GM18520 (cell line): ENCODE data around the gene ZCCHC3.
A peak's percentile ranks its signal among the peaks of the same experiment; 100 is the strongest.
"Not testable (repeated sequence)": the region's sequence is repeated elsewhere in the genome, so short reads cannot be mapped to it uniquely, and the experiment has no call there.

Source experiments
- ATAC-seq: cut with Tn5 transposase; IDR thresholded peaks from one replicate; pipeline ENCODE4 v1.9.1; 2021; ENCODE audit not compliant: unreplicated experiment

ZCCHC3 gene, protein sequence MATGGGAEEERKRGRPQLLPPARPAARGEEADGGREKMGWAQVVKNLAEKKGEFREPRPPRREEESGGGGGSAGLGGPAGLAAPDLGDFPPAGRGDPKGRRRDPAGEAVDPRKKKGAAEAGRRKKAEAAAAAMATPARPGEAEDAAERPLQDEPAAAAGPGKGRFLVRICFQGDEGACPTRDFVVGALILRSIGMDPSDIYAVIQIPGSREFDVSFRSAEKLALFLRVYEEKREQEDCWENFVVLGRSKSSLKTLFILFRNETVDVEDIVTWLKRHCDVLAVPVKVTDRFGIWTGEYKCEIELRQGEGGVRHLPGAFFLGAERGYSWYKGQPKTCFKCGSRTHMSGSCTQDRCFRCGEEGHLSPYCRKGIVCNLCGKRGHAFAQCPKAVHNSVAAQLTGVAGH

DNA sequence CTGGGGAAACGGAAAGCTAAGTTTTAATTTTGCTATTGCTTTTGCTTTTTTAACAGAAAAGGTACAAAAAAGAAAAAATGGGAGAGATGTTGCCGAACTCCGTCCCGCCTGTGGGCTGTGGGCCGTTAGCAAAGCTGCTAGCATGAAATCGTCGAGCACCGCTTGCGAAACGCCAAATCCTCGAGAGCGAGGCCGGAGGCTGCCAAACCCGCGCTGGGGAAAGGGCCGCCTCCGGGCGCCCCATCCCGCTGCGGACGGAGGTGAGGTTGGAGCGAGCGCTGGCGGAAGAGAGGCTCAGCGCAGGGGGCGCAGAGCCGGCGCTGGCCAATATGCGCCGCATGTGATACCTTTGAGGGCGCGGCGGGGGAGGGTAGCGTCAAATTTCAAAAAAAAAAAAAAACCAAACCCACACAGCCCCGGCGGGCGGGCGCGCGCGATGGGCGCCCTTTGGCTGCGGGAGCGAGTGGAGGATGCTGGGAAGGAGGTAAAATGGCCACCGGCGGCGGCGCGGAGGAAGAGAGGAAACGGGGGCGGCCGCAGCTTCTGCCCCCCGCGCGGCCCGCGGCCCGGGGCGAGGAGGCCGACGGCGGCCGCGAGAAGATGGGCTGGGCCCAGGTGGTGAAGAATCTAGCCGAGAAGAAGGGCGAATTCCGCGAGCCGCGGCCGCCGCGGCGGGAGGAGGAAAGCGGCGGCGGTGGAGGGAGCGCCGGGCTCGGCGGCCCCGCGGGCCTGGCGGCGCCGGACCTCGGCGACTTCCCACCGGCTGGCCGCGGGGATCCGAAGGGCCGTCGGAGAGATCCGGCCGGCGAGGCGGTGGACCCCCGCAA, at the start of gene ZCCHC3:
ZCCHC3 (plus strand) TSS at position 473 of the 827 bp plus-strand sequence; CDS start at position 490, 17 bp downstream.
- peak; percentile 66 for ATAC-seq

- ATAC-seq: no peak
Measured at GRCh38 chr20:251354-251753, 46.0 kb upstream of the ZCCHC3 start.

- ATAC-seq: no peak
Measured at GRCh38 chr20:252801-253200, 44.6 kb upstream of the ZCCHC3 start.

GRCh38 chr20:253447-253846, 43.9 kb upstream of the ZCCHC3 start:
- ATAC-seq: not testable (repeated sequence)

DNA sequence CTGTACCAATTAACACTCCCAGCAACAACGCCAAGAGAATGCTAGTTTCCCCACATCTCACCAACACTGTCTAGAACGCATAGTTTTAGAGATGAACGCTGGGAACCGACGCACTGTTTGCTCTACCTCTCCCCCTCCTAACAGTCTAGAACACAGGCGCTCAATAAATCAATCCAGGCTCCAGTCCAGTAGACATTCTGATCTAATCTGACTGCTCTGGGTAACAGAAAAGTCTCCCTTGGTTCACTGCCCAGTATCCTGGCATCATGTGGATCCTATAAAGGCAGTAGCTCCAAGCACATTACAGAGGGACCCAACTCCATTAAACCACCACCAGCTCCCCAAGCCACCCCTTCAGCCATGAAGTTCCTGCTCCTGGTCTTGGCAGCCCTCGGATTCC, 40.0 kb upstream of the ZCCHC3 start, which contains the start of gene DEFB132:
DEFB132 (plus strand) TSS at position 306 of the 400 bp plus-strand sequence; CDS start at position 361, 55 bp downstream.
- ATAC-seq: no peak

GRCh38 chr20:258269-258858, 39.0 kb upstream of the ZCCHC3 start:
- no peak for ATAC-seq

- no peak for ATAC-seq
Measured at GRCh38 chr20:258963-259362, 38.4 kb upstream of the ZCCHC3 start.

DNA sequence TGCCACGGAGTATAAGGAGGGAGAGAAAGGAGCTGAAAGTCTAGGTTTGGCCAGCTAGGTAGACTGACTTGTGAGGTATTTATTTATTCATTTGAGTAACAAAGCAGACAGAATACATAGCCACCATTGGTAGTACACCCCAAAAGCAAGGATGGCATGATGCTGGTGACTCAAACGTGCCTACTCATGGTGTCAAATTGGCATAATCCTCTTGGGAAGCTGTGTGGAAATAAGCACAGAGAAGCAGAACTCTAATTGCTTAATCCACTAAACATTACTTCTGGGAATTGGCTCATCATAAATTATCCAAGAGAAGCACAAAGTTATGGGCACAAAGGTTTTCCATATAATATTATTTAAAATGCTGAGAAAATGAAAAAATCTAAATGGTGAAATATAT, 37.4 kb upstream of the ZCCHC3 start:
- ATAC-seq: no peak

- no peak for ATAC-seq
Measured at GRCh38 chr20:263701-264100, 33.7 kb upstream of the ZCCHC3 start.

- peak; percentile 87 for ATAC-seq
Measured at GRCh38 chr20:266596-267562, 30.5 kb upstream of the ZCCHC3 start.

- no peak for ATAC-seq
Measured at GRCh38 chr20:270517-270916, 26.9 kb upstream of the ZCCHC3 start.

GRCh38 chr20:271069-271468, 26.3 kb upstream of the ZCCHC3 start:
- no peak for ATAC-seq

- ATAC-seq: no peak
Measured at GRCh38 chr20:271528-271927, 25.8 kb upstream of the ZCCHC3 start.

- ATAC-seq: no peak
Measured at GRCh38 chr20:272718-273117, 24.7 kb upstream of the ZCCHC3 start.

- no peak for ATAC-seq
Measured at GRCh38 chr20:273884-274283, 23.5 kb upstream of the ZCCHC3 start.

DNA sequence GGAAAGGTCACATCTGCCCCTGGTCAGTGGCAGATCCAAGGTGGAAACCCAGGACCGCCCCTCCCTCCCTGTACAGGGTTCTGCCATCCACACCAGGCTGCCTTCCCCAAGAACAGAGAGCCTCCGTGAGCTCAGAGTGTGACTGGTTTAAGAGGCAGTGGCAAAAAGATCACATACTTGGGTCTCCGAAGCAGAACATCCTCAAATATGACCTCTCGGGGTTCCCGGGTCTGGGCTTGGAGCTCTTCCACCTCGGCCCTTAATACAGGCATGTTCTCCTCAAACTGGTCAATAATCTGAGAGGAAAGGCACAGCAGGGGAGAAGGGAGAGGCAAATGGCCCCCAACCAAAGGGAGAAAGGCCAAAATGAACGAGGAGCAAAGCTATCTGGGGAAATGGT, 21.6 kb upstream of the ZCCHC3 start:
- ATAC-seq: no peak

- no peak for ATAC-seq
Measured at GRCh38 chr20:276620-277495, 20.5 kb upstream of the ZCCHC3 start.

- ATAC-seq: no peak
Measured at GRCh38 chr20:277496-277781, 19.9 kb upstream of the ZCCHC3 start.

DNA sequence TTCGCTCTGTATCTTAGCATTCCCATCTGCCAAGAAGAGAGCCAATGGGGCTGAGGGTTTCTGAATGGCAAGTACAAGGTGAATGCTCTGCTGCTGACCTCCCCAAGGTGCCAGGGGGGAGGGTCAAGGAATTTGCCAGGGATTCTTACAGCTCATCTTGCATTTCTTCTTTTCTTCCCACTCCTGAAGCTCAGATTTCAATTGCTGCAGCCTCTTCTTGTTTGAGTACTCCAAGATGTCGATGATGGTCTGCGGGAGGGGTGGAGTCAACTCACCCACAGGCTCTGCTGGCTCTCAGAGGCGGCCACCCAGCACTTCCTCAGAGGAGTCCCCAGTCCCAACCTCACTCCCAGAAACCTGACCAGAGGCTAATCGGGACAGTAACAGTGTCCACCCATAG, 19.2 kb upstream of the ZCCHC3 start:
- no peak for ATAC-seq
